Measurements from ENCODE around the gene HNRNPDL.
"Not testable (repeated sequence)": the region's sequence is repeated elsewhere in the genome, so short reads cannot be mapped to it uniquely, and the experiment has no call there.

Gene HNRNPDL

GRCh38 chr4:82430193-82430963 lies at the start of gene HNRNPDL, which contains the start of gene ENOPH1:
Gene HNRNPDL (minus strand): TSS chr4:82430462. CDS start chr4:82429690, 772 bp downstream.
Gene ENOPH1 (plus strand): TSS chr4:82430590. CDS start chr4:82430830, 240 bp downstream.
- DNase-seq = peak; percentile 97

DNA sequence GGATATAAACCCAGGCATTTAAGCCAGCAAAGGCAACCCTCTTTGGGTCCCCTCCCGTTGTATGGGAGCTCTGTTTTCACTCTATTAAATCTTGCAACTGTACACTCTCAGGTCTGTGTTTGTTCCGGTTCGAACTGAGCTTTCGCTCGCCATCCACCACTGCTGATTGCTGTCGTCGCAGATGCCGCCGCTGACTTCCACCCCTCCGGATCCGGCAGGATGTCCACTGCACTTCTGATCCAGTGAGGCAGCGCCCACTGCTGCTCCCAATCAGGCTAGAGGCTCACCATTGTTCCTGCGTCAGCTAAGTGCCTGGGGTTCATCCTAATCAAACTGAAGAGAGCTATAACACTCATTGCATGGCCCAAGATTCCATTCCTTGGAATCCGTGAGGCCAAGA lies 49.3 kb upstream of the HNRNPDL start:
- DNase-seq = no peak

DNA sequence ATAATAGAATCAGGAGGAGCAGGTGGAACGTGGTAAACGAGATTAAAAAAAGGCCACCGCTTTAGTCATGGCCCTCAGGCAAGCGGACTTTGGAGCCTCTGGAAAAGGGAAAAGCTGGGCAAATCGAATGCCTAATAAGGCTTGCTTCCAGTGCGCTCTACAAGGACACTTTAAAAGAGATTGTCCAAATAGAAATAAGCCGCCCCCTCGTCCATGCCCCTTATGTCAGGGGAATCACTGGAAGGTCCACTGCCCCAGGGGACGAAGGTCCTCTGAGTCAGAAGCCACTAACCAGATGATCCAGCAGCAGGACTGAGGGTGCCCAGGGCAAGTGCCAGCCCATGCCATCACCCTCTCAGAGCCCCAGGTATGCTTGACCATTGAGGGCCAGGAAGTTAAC lies 47.2 kb upstream of the HNRNPDL start:
- DNase-seq = not testable (repeated sequence)

- not testable (repeated sequence) for DNase-seq
Measured at GRCh38 chr4:82475931-82476330, 45.7 kb upstream of the HNRNPDL start.

- no peak for DNase-seq
Measured at GRCh38 chr4:82473621-82474164, 43.4 kb upstream of the HNRNPDL start.

- DNase-seq = not testable (repeated sequence)
Measured at GRCh38 chr4:82473080-82473479, 42.8 kb upstream of the HNRNPDL start.

DNA sequence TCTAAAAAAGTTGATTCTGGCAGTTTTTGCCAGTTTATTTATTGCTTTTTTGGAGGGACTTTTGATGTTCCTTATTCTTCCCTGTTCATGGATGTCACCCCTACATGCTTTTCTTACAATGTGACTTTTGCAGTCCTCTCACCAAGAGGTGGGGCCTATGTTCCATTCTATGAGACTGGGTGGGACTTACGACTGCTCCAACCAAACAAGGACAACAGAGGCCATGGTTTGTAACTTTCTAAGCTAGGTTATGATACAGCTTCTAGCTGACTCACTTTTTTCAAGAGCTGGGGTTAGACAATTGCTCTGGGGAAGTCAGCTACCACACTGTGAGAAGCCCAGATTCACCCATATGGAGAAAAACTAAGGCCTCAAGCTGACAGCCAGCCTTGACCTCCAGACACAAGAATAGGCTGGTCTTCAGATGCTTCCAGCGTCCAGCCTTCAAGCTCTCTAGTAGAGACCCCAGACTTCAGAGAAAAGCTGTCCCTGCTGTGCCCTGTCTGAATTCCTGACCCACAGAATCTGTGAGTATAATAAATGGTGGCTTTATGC lies 39.6 kb upstream of the HNRNPDL start:
- no peak for DNase-seq

DNA sequence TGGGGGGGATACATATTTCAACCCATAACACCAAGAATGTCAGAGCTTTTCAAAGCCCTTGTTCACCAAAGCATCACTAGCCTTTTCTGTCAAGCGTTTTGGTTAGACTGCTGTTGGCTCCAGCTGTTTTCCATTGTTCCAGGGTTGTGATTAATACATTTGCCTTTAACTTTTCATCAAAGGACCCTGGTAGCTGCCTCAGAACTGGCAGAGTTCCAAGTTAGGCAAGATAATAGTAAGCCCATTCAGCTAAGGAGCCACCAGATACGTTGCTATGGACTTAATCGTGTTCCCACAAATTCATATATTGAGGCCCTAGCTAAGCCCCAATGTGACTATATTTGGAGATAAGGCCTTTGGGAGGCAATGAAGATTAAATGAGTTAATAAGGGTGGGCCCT lies 37.2 kb upstream of the HNRNPDL start:
- no peak for DNase-seq

- no peak for DNase-seq
Measured at GRCh38 chr4:82463221-82463620, 33.0 kb upstream of the HNRNPDL start.

DNA sequence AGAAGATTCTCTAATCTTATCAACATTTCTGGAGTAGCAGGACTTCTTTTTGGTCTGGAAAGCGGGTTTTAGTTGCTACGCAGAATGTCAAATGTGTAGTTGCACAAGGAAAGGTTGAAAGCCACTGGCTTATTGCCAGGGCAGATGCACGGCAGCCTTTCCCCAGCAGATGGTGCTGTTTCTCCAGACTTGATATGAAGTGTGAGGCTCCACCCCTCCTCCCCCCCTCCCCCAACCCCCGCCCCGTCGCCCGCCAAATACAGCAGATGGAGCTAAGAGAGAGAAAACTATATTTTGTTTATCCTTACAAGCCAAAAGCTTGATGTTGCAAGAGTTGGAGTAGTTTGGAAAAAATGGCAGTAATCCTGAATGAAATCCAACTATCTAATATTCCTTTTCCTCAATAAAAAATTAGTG lies 32.2 kb upstream of the HNRNPDL start:
- peak; percentile 87 for DNase-seq

DNA sequence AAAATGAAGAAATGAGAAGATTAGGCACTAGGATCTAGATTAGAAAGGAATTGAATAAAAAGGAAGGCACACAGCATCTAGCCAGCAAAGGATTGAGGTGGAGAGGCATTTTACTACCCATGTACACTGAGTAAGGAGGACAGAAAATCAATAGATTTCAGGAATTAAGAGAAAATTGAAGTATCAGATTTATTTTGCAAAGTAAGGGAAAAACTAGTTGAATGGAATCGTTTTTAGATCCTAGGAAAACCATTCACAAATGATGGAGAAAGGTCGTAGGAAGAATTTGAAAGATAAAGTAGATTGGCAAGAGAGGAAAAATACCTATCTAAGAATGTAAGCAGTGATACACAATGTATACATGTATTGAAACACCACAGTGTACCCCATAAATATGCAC lies 31.4 kb upstream of the HNRNPDL start:
- no peak for DNase-seq

GRCh38 chr4:82458729-82459128 lies 28.5 kb upstream of the HNRNPDL start:
- DNase-seq = no peak

DNA sequence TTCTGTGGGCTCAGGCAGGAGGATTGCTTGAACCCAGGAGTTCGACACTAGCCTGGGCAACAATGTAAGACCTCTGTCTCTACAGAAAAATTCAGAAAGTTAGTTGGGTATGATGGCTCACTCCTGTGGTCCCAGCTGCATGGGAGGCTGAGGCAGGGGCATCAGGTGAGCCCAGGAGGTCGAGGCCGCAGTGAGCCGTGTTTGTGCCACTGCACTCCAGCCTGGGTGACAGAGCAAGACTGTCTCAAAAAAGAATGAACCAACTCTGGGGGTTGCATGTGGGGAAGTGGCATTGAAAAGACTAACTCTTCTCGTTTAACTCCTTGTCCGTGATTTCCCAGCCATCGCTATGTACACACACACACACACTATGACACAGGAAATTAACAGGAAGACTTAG lies 27.0 kb upstream of the HNRNPDL start:
- DNase-seq = no peak

- DNase-seq = no peak
Measured at GRCh38 chr4:82452026-82452425, 21.8 kb upstream of the HNRNPDL start.

GRCh38 chr4:82450966-82451755 lies 20.9 kb upstream of the HNRNPDL start:
- no peak for DNase-seq

DNA sequence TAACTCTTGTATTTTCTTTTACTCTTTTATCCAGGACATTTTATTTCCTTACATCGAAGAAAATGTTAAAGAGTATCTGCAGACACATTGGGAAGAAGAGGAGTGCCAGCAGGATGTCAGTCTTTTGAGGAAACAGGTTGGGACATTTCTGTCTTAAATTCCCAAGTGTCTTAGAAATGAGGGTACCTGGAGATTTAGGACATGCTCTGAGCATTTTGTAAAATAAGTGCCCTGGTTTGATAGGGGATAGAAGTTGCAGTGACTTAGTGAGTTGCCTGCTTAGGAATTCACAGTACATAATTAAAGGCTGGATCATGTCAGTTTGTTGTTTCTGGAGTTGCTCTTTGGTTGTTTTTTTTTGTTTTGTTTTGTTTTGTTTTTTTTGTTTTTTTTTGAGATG lies 17.6 kb upstream of the HNRNPDL start:
- no peak for DNase-seq

GRCh38 chr4:82439088-82439487 lies 8.8 kb upstream of the HNRNPDL start:
- no peak for DNase-seq

DNA sequence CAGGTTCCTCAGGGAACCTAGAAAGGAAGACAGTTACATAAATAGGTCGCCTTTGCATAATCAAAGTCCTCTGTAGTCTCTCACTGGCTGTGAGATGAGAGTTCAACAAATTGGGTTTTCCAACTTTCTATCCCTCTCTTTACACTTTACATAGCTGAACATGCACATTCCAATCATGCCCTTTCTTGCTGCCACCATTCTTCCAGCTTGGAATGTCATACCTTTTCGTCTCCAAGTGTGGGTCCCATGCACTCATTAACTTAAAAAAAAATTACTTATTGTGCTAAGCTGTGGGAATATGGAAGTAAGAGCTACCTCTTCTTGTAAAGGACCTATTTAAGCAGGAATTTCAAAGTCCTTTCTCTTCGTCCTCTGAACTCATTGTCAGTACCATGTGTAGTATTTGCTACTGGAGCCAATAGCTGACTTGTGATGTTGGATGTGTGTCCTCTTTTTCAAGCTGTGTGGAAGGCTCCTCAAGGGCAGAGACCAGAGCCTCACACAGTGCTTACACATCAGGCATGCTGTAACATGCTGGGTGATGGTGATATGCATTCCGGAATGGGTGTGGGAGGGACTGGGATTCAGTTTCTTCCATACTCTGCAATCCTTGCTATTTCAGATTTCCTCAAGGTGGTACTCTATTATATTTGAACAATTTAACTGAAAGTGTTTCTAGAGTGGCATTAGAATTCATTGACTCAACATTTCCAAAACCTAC lies 7.2 kb upstream of the HNRNPDL start:
- no peak for DNase-seq

DNA sequence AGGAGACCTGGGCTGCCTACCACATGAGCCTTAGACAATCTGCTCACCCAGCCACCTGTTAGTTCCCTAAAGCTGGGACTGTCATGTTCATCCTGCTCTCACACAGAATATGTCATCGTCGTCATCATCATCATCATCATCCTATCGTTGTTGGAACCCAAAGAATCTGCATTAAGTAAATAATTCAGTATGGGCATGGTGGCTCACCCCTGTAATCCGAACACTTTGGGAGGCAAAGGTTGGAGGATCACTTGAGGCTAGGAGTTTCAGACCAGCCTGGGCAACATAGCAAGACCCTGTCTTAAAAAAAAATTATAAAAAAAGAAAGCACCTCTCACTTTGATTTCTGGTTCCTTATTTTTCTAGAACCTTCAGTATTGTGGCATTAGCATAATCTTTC lies 6.5 kb upstream of the HNRNPDL start:
- DNase-seq = no peak

GRCh38 chr4:82436130-82436529 lies 5.9 kb upstream of the HNRNPDL start:
- DNase-seq = no peak

GRCh38 chr4:82434949-82435348 lies 4.7 kb upstream of the HNRNPDL start:
- no peak for DNase-seq

DNA sequence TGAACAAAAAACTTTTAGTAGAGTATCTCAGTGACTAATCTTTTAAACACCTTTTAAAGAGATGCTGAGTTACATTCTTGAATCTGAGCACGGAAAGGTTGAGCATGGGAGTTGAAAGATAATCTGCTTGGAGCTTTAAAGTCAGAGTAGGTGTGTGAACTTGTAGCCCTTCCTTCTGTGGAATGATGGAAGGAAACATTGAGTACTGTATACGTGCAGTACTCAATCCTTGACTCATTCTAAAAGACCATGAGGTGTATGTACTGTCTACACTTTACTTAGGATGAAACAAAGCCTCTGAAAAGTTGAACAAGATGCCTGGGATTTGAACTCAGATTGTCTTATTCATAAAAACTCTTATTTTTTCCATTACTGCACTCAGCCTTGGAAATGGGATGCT lies 3.5 kb upstream of the HNRNPDL start:
- no peak for DNase-seq

- DNase-seq = no peak
Measured at GRCh38 chr4:82432596-82432995, 2.3 kb upstream of the HNRNPDL start.

All from activated T-cell treated with anti-CD3 and anti-CD28 coated beads, Interleukin-2, amount 50 U/mL, for 1 hour (primary cell).